ENCODE results near the gene TCOF1.
A peak's percentile ranks its signal among the peaks of the same experiment; 100 is the strongest.

TCOF1 gene

GRCh38 chr5:150318613-150319483 lies 38.6 kb upstream of the TCOF1 start:
- no peak for ATAC-seq

GRCh38 chr5:150319484-150319790 lies 38.1 kb upstream of the TCOF1 start:
- ATAC-seq, result no peak
- no peak for TF ChIP-seq CSDC2 (CRISPR knock-in tag; IDR thresholded peaks at IDR 0.05)
- TF ChIP-seq ARNTL (CRISPR knock-in tag; IDR thresholded peaks at IDR 0.05; ENCODE audit: borderline replicate concordance, low read depth), result no peak
- no peak for TF ChIP-seq CREB5 (CRISPR knock-in tag; IDR thresholded peaks at IDR 0.05; ENCODE audit: low read depth)
- no peak for TF ChIP-seq POU6F1 (CRISPR knock-in tag; IDR thresholded peaks at IDR 0.05; ENCODE audit: borderline replicate concordance, low read depth)
- TF ChIP-seq BACH2 (CRISPR knock-in tag; IDR thresholded peaks at IDR 0.05; ENCODE audit: borderline replicate concordance), result no peak
- no peak for TF ChIP-seq TOX (CRISPR knock-in tag; IDR thresholded peaks at IDR 0.05; ENCODE audit: borderline replicate concordance)
- no peak for TF ChIP-seq ZNF565 (CRISPR knock-in tag; conservative IDR thresholded peaks at IDR 0.05; ENCODE audit: low read depth)
- no peak for TF ChIP-seq ZNF8 (CRISPR knock-in tag; IDR thresholded peaks at IDR 0.05)
- TF ChIP-seq ISL1 (CRISPR knock-in tag; IDR thresholded peaks at IDR 0.05), result no peak
- TF ChIP-seq PATZ1 (CRISPR knock-in tag; IDR thresholded peaks at IDR 0.05; ENCODE audit: borderline replicate concordance), result no peak

More at GRCh38 chr5:150318613-150319483, 38.6 kb upstream of the TCOF1 start:
- TF ChIP-seq POU6F1 (CRISPR knock-in tag; IDR thresholded peaks at IDR 0.05; ENCODE audit: borderline replicate concordance, low read depth) (no peak), ISL1 (CRISPR knock-in tag; IDR thresholded peaks at IDR 0.05) (no peak), OSR1 (CRISPR knock-in tag; IDR thresholded peaks at IDR 0.05) (no peak), ZFP3 (CRISPR knock-in tag; IDR thresholded peaks at IDR 0.05) (no peak)

- peak; percentile 12 for ATAC-seq
- TF ChIP-seq ISL1 (CRISPR knock-in tag; IDR thresholded peaks at IDR 0.05) (peak; percentile 60), SNAI2 (CRISPR knock-in tag; IDR thresholded peaks at IDR 0.05) (peak; percentile 92), POU6F1 (CRISPR knock-in tag; IDR thresholded peaks at IDR 0.05; ENCODE audit: borderline replicate concordance, low read depth) (no peak), ZC3H10 (CRISPR knock-in tag; IDR thresholded peaks at IDR 0.05) (peak; percentile 5; the same call in 1 of the 2 replicates), OSR1 (CRISPR knock-in tag; IDR thresholded peaks at IDR 0.05) (peak; percentile 75; the same call in 1 of the 2 replicates), ZFP3 (CRISPR knock-in tag; IDR thresholded peaks at IDR 0.05) (peak; percentile 49; the same call in 1 of the 2 replicates), CREB5 (CRISPR knock-in tag; IDR thresholded peaks at IDR 0.05; ENCODE audit: low read depth) (no peak), GLIS3 (CRISPR knock-in tag; IDR thresholded peaks at IDR 0.05) (peak; percentile 44; the same call in 1 of the 2 replicates), ARNTL (CRISPR knock-in tag; IDR thresholded peaks at IDR 0.05; ENCODE audit: borderline replicate concordance, low read depth) (no peak), ESRRG (CRISPR knock-in tag; IDR thresholded peaks at IDR 0.05) (no peak), CSDC2 (CRISPR knock-in tag; IDR thresholded peaks at IDR 0.05) (peak; percentile 88), ZFP30 (CRISPR knock-in tag; IDR thresholded peaks at IDR 0.05) (no peak), ZNF70 (CRISPR knock-in tag; IDR thresholded peaks at IDR 0.05) (no peak)
Measured at GRCh38 chr5:150320044-150320613, 37.4 kb upstream of the TCOF1 start.
